UCSD-AML1 (cell line): Measurements from ENCODE around the gene TXNDC11.
A peak's percentile ranks its signal among the peaks of the same experiment; 100 is the strongest.

Source experiments
- DNase-seq: peaks from one replicate; lab custom pipeline; 2025; ENCODE audit not compliant: unreplicated experiment; lab: John Stamatoyannopoulos, UW

The TXNDC11 gene

GRCh38 chr16:11675561-11676511 is 66.8 kb downstream of the TXNDC11 start:
- no peak for DNase-seq

- DNase-seq = no peak
These were observed 67.7 kb downstream of the TXNDC11 start for GRCh38 chr16:11674818-11675560.

- no peak for DNase-seq
These were observed 68.4 kb downstream of the TXNDC11 start for GRCh38 chr16:11674001-11674817.

GRCh38 chr16:11673091-11674000 is 69.3 kb downstream of the TXNDC11 start:
- DNase-seq = no peak

- DNase-seq = peak; percentile 58
These were observed 70.2 kb downstream of the TXNDC11 start for GRCh38 chr16:11672206-11673090.

- DNase-seq = no peak
These were observed 71.0 kb downstream of the TXNDC11 start for GRCh38 chr16:11671676-11672075.

GRCh38 chr16:11671271-11671670 is 71.4 kb downstream of the TXNDC11 start:
- DNase-seq = no peak

- no peak for DNase-seq
These were observed 72.2 kb downstream of the TXNDC11 start for GRCh38 chr16:11670171-11671131.

GRCh38 chr16:11669380-11670146 is 73.1 kb downstream of the TXNDC11 start:
- peak; percentile 62 for DNase-seq

GRCh38 chr16:11668623-11669379 is 73.9 kb downstream of the TXNDC11 start:
- DNase-seq = no peak

GRCh38 chr16:11667824-11668622 is 74.6 kb downstream of the TXNDC11 start, which contains the start of gene SNN:
TSS of gene SNN (plus strand) at chr16:11668455. CDS start at chr16:11676060, 7,605 bp downstream.
- DNase-seq = peak; percentile 91

GRCh38 chr16:11667221-11667823 is 75.3 kb downstream of the TXNDC11 start:
- no peak for DNase-seq

- peak; percentile 33 for DNase-seq
These were observed 76.3 kb downstream of the TXNDC11 start for GRCh38 chr16:11666103-11667055.

GRCh38 chr16:11665071-11665491 is 77.6 kb downstream of the TXNDC11 start:
- DNase-seq = peak; percentile 29
